H1 (cell line): ENCODE results near the gene ANKFN1. TPM values are rescaled to one million over a fixed set of nuclear protein-coding genes. Genes with fewer than 3 reads are reported as not detected.

ENCODE experiments used
- CTCF ChIA-PET: fragments of 300-600 bp; sonication (Branson Sonifier 250); formaldehyde crosslinking; loops from one replicate; lab custom pipeline; 2021; ENCODE audit not compliant: partially characterized antibody; lab: Charles Lee
- POLR2A ChIA-PET: fragments of 300-600 bp; sonication (Branson Sonifier 250); formaldehyde crosslinking; loops from one replicate; lab custom pipeline; 2021; ENCODE audit warnings: inconsistent platforms; ENCODE audit not compliant: partially characterized antibody; lab: Charles Lee
- DNase-seq, 2 experiments: peaks; one replicate each; pipeline versions ENCODE4 v3.0.0 to v3.0.0-alpha.2; 2010 to 2022; ENCODE audit warnings: low spot score in 2 of 2, low read depth in 1 of 2, mixed read lengths in 1 of 2
- FAIRE-seq: peaks from 2 replicates; lab custom pipeline; 2011; peaks lifted over from hg19 to GRCh38; lab: Jason Lieb, UNC
- H2AFZ ChIP-seq: 2 replicates; pipeline ENCODE4 v1.8.1; 2012; ENCODE audit warnings: low read length, inconsistent platforms
- H2AK5ac ChIP-seq: 2 replicates; pipeline ENCODE4 v1.6.1; 2013; ENCODE audit warnings: low read depth, low read length
- H2BK120ac ChIP-seq: replicated peaks from 2 replicates; pipeline ENCODE3; 2013; ENCODE audit warnings: low read depth, low read length, inconsistent platforms
- H2BK12ac ChIP-seq: 2 replicates; pipeline ENCODE4 v1.6.1; 2013; ENCODE audit warnings: low read depth, low read length
- H2BK15ac ChIP-seq: 2 replicates; pipeline ENCODE4 v1.6.1; 2013; ENCODE audit warnings: low read length
- H2BK20ac ChIP-seq: 2 replicates; pipeline ENCODE4 v1.6.1; 2013; ENCODE audit warnings: low read length
- H2BK5ac ChIP-seq: 2 replicates; pipeline ENCODE4 v1.6.1; 2013; ENCODE audit warnings: low read depth, low read length
- H3K14ac ChIP-seq: 2 replicates; pipeline ENCODE4 v1.6.1; 2013; ENCODE audit warnings: inconsistent platforms; ENCODE audit not compliant: insufficient read length
- H3K18ac ChIP-seq: 2 replicates; pipeline ENCODE4 v1.6.1; 2013; ENCODE audit warnings: low read length; ENCODE audit errors: extremely low read depth
- H3K23ac ChIP-seq: 2 replicates; pipeline ENCODE4 v1.6.1; 2013; ENCODE audit warnings: inconsistent platforms; ENCODE audit not compliant: insufficient read length
- H3K23me2 ChIP-seq: 2 replicates; pipeline ENCODE4 v1.6.1; 2013; ENCODE audit warnings: low read depth, low read length
- H3K27ac ChIP-seq: 2 replicates; pipeline ENCODE4 v1.6.1; 2011; ENCODE audit warnings: low read depth, low read length, inconsistent platforms
- H3K27me3 ChIP-seq, 4 experiments: replicated peaks in 1 of 4; 1 replicate in 1 of 4; 2 replicates in 3 of 4; pipeline versions ENCODE4 v1.6.1 to v1.8.1; 2011 to 2013; ENCODE audit warnings: low read length in 3 of 4, mild to moderate bottlenecking in 3 of 4, inconsistent platforms in 2 of 4, mixed read lengths in 2 of 4, moderate library complexity in 1 of 4; ENCODE audit not compliant: control insufficient read depth in 3 of 4, insufficient read depth in 3 of 4; ENCODE audit errors: extremely low read depth in 1 of 4
- H3K36me3 ChIP-seq, 4 experiments: 2 replicates each; pipeline versions ENCODE4 v1.6.1 to v1.8.1; 2011 to 2013; ENCODE audit warnings: mild to moderate bottlenecking in 4 of 4, low read length in 3 of 4, moderate library complexity in 2 of 4, control low read depth in 1 of 4, inconsistent platforms in 1 of 4; ENCODE audit not compliant: insufficient read depth in 4 of 4, control insufficient read depth in 2 of 4
- H3K4ac ChIP-seq: replicated peaks from 2 replicates; pipeline ENCODE3; 2013; ENCODE audit warnings: low read length, low read depth, mixed read lengths, inconsistent platforms; ENCODE audit not compliant: insufficient read length
- H3K4me1 ChIP-seq, 4 experiments: replicated peaks in 1 of 4; 1 replicate in 1 of 4; 2 replicates in 3 of 4; pipeline versions ENCODE4 v1.6.1 to v1.8.1; 2011 to 2013; ENCODE audit warnings: low read length in 3 of 4, inconsistent platforms in 2 of 4, mixed read lengths in 1 of 4; ENCODE audit not compliant: insufficient read depth in 4 of 4, control insufficient read depth in 3 of 4
- H3K4me2 ChIP-seq, 2 experiments: 2 replicates each; pipeline versions ENCODE4 v1.6.1 to v1.8.1; 2011 to 2013; ENCODE audit warnings: low read depth in 2 of 2, low read length in 2 of 2, control low read depth in 1 of 2, inconsistent platforms in 1 of 2, mild to moderate bottlenecking in 1 of 2; ENCODE audit not compliant: insufficient read depth in 1 of 2
- H3K4me3 ChIP-seq, 4 experiments: fragments of 200-600, 300-600 bp in 1 of 4; sonication (generic), shearing (Covaris generic), sonication (Bioruptor Twin) in 1 of 4; 2 replicates each; pipeline versions ENCODE4 v1.5.1 to v1.8.1; 2011 to 2016; ENCODE audit warnings: low read length in 4 of 4, low read depth in 3 of 4, control low read depth in 2 of 4, inconsistent platforms in 2 of 4, mild to moderate bottlenecking in 2 of 4, mixed read lengths in 1 of 4, moderate library complexity in 1 of 4; ENCODE audit not compliant: insufficient read depth in 2 of 4; ENCODE audit errors: extremely low read depth in 1 of 4
- H3K56ac ChIP-seq: replicated peaks from 2 replicates; pipeline ENCODE3; 2013; ENCODE audit warnings: low read depth, mild to moderate bottlenecking, mixed read lengths, low read length, inconsistent platforms; ENCODE audit not compliant: insufficient read length
- H3K79me1 ChIP-seq: 2 replicates; pipeline ENCODE4 v1.6.1; 2013; ENCODE audit warnings: low read depth, low read length, control low read depth
- H3K79me2 ChIP-seq, 2 experiments: 2 replicates each; pipeline versions ENCODE4 v1.6.1 to v1.8.1; 2012 to 2013; ENCODE audit warnings: low read length in 2 of 2, mild to moderate bottlenecking in 2 of 2, inconsistent platforms in 1 of 2; ENCODE audit not compliant: insufficient read depth in 2 of 2, control insufficient read depth in 1 of 2
- H3K9ac ChIP-seq, 4 experiments: replicated peaks in 1 of 4; 1 replicate in 1 of 4; 2 replicates in 3 of 4; pipeline versions ENCODE4 v1.6.1 to v1.8.1; 2011 to 2013; ENCODE audit warnings: low read depth in 3 of 4, low read length in 3 of 4, control low read depth in 2 of 4, mild to moderate bottlenecking in 2 of 4, moderate library complexity in 2 of 4, inconsistent platforms in 1 of 4; ENCODE audit errors: extremely low read depth in 1 of 4
- H3K9me3 ChIP-seq, 2 experiments: 2 replicates each; pipeline versions ENCODE4 v1.6.1 to v1.8.1; 2012 to 2013; ENCODE audit warnings: mild to moderate bottlenecking in 2 of 2, moderate library complexity in 2 of 2, control low read depth in 1 of 2, inconsistent platforms in 1 of 2, low read depth in 1 of 2, low read length in 1 of 2, mixed read lengths in 1 of 2; ENCODE audit not compliant: insufficient read depth in 2 of 2
- H4K20me1 ChIP-seq, 2 experiments: replicated peaks in 1 of 2; 2 replicates each; pipeline versions ENCODE3 to v1.8.1; 2011 to 2013; ENCODE audit warnings: inconsistent platforms in 2 of 2, low read length in 2 of 2, mild to moderate bottlenecking in 1 of 2; ENCODE audit not compliant: insufficient read depth in 2 of 2, control insufficient read depth in 1 of 2
- H4K5ac ChIP-seq: 2 replicates; pipeline ENCODE4 v1.6.1; 2013; ENCODE audit warnings: low read length, low read depth, mixed read lengths, inconsistent platforms; ENCODE audit not compliant: insufficient read length
- H4K8ac ChIP-seq: 2 replicates; pipeline ENCODE4 v1.8.0; 2013; ENCODE audit warnings: mild to moderate bottlenecking, moderate library complexity, low read length, inconsistent platforms; ENCODE audit not compliant: insufficient read depth; ENCODE audit errors: extremely low read depth
- H4K91ac ChIP-seq: replicated peaks from 2 replicates; pipeline ENCODE3; 2013; ENCODE audit warnings: low read length, mixed read lengths, inconsistent platforms; ENCODE audit not compliant: insufficient read length
- CBX5 ChIP-seq: fragments of 300-800, 300-1000 bp; sonication (generic); IDR thresholded peaks from 2 replicates; pipeline ENCODE4 v1.7.1; 2016; ENCODE audit warnings: antibody characterized with exemption, low read length, low read depth
- CEBPB ChIP-seq: IDR thresholded peaks from 2 replicates; pipeline ENCODE4 v1.6.1; 2012; ENCODE audit warnings: low read depth, low read length
- CREB1 ChIP-seq: IDR thresholded peaks from 2 replicates; pipeline ENCODE4 v1.6.1; 2012; ENCODE audit warnings: inconsistent platforms
- GTF2F1 ChIP-seq: IDR thresholded peaks from 2 replicates; pipeline ENCODE4 v1.6.1; 2012; ENCODE audit warnings: low read depth, low read length, improper control_type of control experiment, borderline replicate concordance
- KDM5A ChIP-seq: fragments of 200-600 bp; IDR thresholded peaks from 2 replicates; pipeline ENCODE4 v1.7.1; 2012; ENCODE audit warnings: mild to moderate bottlenecking, low read length, inconsistent platforms, mixed read lengths
- MAFK ChIP-seq: IDR thresholded peaks from 2 replicates; pipeline ENCODE4 v1.6.1; 2012; ENCODE audit warnings: low read depth, mild to moderate bottlenecking, improper control_type of control experiment, low read length
- NRF1 ChIP-seq: IDR thresholded peaks from 2 replicates; pipeline ENCODE4 v1.6.1; 2011; ENCODE audit warnings: mild to moderate bottlenecking, low read depth, low read length, improper control_type of control experiment
- POLR2AphosphoS5 ChIP-seq: IDR thresholded peaks from 2 replicates; pipeline ENCODE4 v1.6.1; 2011; ENCODE audit warnings: low read depth, low read length
- RBBP5 ChIP-seq: IDR thresholded peaks from 2 replicates; pipeline ENCODE4 v1.7.1; 2012; ENCODE audit warnings: low read depth, mild to moderate bottlenecking, inconsistent platforms, low read length, moderate library complexity, borderline replicate concordance
- RNF2 ChIP-seq: fragments of 200-900, 300-1000 bp; sonication (generic); IDR thresholded peaks from 2 replicates; pipeline ENCODE4 v1.7.1; 2016; ENCODE audit warnings: borderline replicate concordance, low read depth, mild to moderate bottlenecking, antibody characterized with exemption, low read length; ENCODE audit not compliant: poor library complexity, severe bottlenecking; ENCODE audit errors: missing control alignments
- SAP30 ChIP-seq: fragments of 300-600 bp; sonication (generic); IDR thresholded peaks from 2 replicates; pipeline ENCODE4 v1.7.1; 2012; ENCODE audit warnings: low read length, moderate library complexity, mild to moderate bottlenecking, inconsistent platforms; ENCODE audit not compliant: insufficient read depth, insufficient replicate concordance
- SIRT6 ChIP-seq: IDR thresholded peaks from one replicate; pipeline ENCODE4 v1.7.1; 2012; ENCODE audit warnings: low read length, inconsistent platforms
- SIX5 ChIP-seq: IDR thresholded peaks from 2 replicates; pipeline ENCODE4 v1.6.1; 2011; ENCODE audit warnings: mild to moderate bottlenecking, low read depth, low read length
- TBP ChIP-seq: IDR thresholded peaks from 2 replicates; pipeline ENCODE4 v1.6.1; 2011; ENCODE audit warnings: low read depth, low read length, improper control_type of control experiment
- polyA plus RNA-seq, 7 experiments: library from polyadenylated mRNA; depleted of rRNA in 3 of 7; stranded (reverse) in 5 of 7; unstranded in 2 of 7; fragments of >200 nt in 5 of 7; fragments of 200-250 nt in 2 of 7; gene quantifications; 1 replicate in 5 of 7; 2 replicates in 1 of 7; 4 replicates in 1 of 7; pipeline versions ENCODE4 v1.2.1 to v1.2.3, GENCODE V29; 2011 to 2013; ENCODE audit warnings: missing spikeins in 2 of 7, mixed read lengths in 2 of 7
- total RNA-seq: library from RNA; stranded (reverse); fragmentation: NEBNext Ultra II Directional; extraction: Animal tissue kit (Norgen Biotek cat#: 25700); gene quantifications from 2 replicates; pipeline ENCODE4 v1.2.1, GENCODE V29; 2021
- TF ChIP-seq, protein P1 (sequence below): IDR thresholded peaks from 2 replicates; pipeline ENCODE4 v1.6.1; 2012; ENCODE audit warnings: low read length, inconsistent platforms

The ANKFN1 gene
- total and polyA plus RNA-seq, 2 of the 8 experiments (the other 6 are each of a cell fraction or from before 2014, with no cell fraction given): not detected

DNA sequence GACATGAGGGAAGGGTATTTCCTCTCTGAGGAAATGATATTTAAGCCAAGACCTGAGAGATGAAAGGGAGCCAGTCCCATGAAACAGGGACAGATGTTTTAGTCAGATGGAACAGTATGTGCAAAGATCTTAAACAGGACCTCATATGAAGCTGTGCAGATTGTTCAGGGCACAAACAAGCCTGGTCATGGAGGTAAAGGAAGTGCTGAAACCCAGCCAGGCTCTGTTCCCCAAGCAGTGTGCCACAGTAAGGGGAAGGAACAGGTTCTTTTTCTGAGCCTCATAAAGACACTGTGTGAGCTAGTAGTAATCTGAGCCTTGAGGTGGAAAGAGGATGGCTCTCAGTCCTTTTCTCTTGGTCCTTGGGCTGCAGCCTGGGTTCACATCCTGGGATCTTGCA lies 159.9 kb downstream of the ANKFN1 start:
- no peak overlapping the region for H3K14ac ChIP-seq
- H3K9me3 ChIP-seq: no peaks in the 10 kb centered on the region
- H2BK120ac ChIP-seq: no peak overlapping the region
- H3K27me3 ChIP-seq: peaks cover 0 to 2% (median 0%) of the 10 kb centered on the region in 4 experiments; a peak in 1 of 7 replicates
- CTCF ChIA-PET: interaction anchor here (0.7 kb wide), 1 partner anchor 229 kb away, joined by 3 read pairs; no protein-coding TSS in a partner anchor
- H4K20me1 ChIP-seq: no peaks in the 10 kb centered on the region
- no peak overlapping the region for H4K91ac ChIP-seq
- H3K4me2 ChIP-seq: no peak overlapping the region
- no peak overlapping the region for H3K27ac ChIP-seq
- no peaks in the 10 kb centered on the region for H3K36me3 ChIP-seq
- no peak overlapping the region for H3K23ac ChIP-seq
- no peak overlapping the region for H3K18ac ChIP-seq
- no peak overlapping the region for H3K9ac ChIP-seq
- no peak overlapping the region for H2AK5ac ChIP-seq
- no peak overlapping the region for H3K4me3 ChIP-seq
- no peak overlapping the region for H2BK15ac ChIP-seq
- H2BK5ac ChIP-seq: no peak overlapping the region
- H4K8ac ChIP-seq: no peak overlapping the region
- H3K4ac ChIP-seq: no peak overlapping the region
- H3K4me1 ChIP-seq: no peaks in the 10 kb centered on the region
- no peaks in the 10 kb centered on the region for H3K79me1 ChIP-seq
- H4K5ac ChIP-seq: no peak overlapping the region
- no peak overlapping the region for H2BK12ac ChIP-seq
- no peak overlapping the region for H3K56ac ChIP-seq
- no peak overlapping the region for H2BK20ac ChIP-seq
- H2AFZ ChIP-seq: no peak overlapping the region
- H3K79me2 ChIP-seq: no peaks in the 10 kb centered on the region
- POLR2A ChIA-PET: no interaction called here
- DNase-seq (no peak), FAIRE-seq (no peak)
- no peaks in the 10 kb centered on the region for H3K23me2 ChIP-seq
- TF ChIP-seq CBX5 (no peak), NRF1 (no peak), MAFK (no peak), CEBPB (no peak), GTF2F1 (no peak), RBBP5 (no peak), KDM5A (no peak), SIRT6 (no peak), SAP30 (no peak), RNF2 (no peak), TBP (no peak), SIX5 (no peak), CREB1 (no peak), POLR2AphosphoS5 (no peak)
- TF ChIP-seq, protein P1, sequence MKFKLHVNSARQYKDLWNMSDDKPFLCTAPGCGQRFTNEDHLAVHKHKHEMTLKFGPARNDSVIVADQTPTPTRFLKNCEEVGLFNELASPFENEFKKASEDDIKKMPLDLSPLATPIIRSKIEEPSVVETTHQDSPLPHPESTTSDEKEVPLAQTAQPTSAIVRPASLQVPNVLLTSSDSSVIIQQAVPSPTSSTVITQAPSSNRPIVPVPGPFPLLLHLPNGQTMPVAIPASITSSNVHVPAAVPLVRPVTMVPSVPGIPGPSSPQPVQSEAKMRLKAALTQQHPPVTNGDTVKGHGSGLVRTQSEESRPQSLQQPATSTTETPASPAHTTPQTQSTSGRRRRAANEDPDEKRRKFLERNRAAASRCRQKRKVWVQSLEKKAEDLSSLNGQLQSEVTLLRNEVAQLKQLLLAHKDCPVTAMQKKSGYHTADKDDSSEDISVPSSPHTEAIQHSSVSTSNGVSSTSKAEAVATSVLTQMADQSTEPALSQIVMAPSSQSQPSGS: no peak
